PC-3 (cell line): ENCODE results near the gene SIVA1. TPM values are rescaled to one million over a fixed set of nuclear protein-coding genes. Genes with fewer than 3 reads are reported as not detected.

Source experiments
- ATAC-seq: fragments of 200-7000 bp; cut with Tn5 transposase; 2 replicates; pipeline ENCODE4 v1.9.1; 2020; ENCODE audit warnings: mild to moderate bottlenecking, moderate library complexity
- BruUV-seq: library from RNA; stranded (reverse); fragments of 400-500 nt; replicated peaks from 2 replicates; lab custom pipeline; 2021; lab: Mats Ljungman, UMichigan
- CTCF ChIA-PET: fragments of 300-600 bp; sonication (Branson Sonifier 250); formaldehyde crosslinking; loops from one replicate; lab custom pipeline; 2022; ENCODE audit warnings: antibody characterized with exemption; lab: Charles Lee
- POLR2A ChIA-PET: fragments of 300-600 bp; sonication (Branson Sonifier 250); formaldehyde crosslinking; loops from one replicate; lab custom pipeline; 2022; ENCODE audit warnings: antibody characterized with exemption; ENCODE audit not compliant: unreplicated experiment; lab: Charles Lee
- DNase-seq: peaks from one replicate; pipeline ENCODE4 v3.0.0-alpha.2; 2015
- H2AFZ ChIP-seq: fragments of 300-600 bp; sonication (generic); 2 replicates; pipeline ENCODE4 v1.6.0; 2016; ENCODE audit warnings: antibody characterized with exemption, low read length
- H3F3A ChIP-seq: fragments of 300-600 bp; sonication (generic); one replicate; pipeline ENCODE4 v1.6.0; 2017; ENCODE audit warnings: antibody characterized with exemption, low read length, control low read depth, mild to moderate bottlenecking; ENCODE audit not compliant: unreplicated experiment
- H3K27ac ChIP-seq: fragments of 300-600 bp; sonication (generic); 2 replicates; pipeline ENCODE4 v1.5.1; 2016; ENCODE audit warnings: mild to moderate bottlenecking, low read length
- H3K27me3 ChIP-seq: fragments of 300-600 bp; sonication (generic); 2 replicates; pipeline ENCODE4 v1.6.1; 2016; ENCODE audit warnings: low read length, mixed read lengths
- H3K36me3 ChIP-seq: fragments of 300-600 bp; sonication (generic); 2 replicates; pipeline ENCODE4 v1.6.1; 2016; ENCODE audit warnings: low read depth, mixed run types, low read length, mixed read lengths
- H3K4me1 ChIP-seq: fragments of 300-600 bp; sonication (generic); 2 replicates; pipeline ENCODE4 v1.5.1; 2016; ENCODE audit warnings: low read length; ENCODE audit not compliant: insufficient read depth
- H3K4me2 ChIP-seq: fragments of 300-600 bp; sonication (generic); 2 replicates; pipeline ENCODE4 v1.6.0; 2016; ENCODE audit warnings: low read length
- H3K4me3 ChIP-seq: fragments of 300-600 bp; sonication (generic); 2 replicates; pipeline ENCODE4 v1.5.1; 2016; ENCODE audit warnings: mild to moderate bottlenecking, low read length, mixed read lengths
- H3K79me2 ChIP-seq: fragments of 300-600 bp; sonication (generic); 2 replicates; pipeline ENCODE4 v1.6.1; 2017; ENCODE audit warnings: low read length, mixed read lengths
- H3K9ac ChIP-seq: fragments of 300-600 bp; sonication (generic); 2 replicates; pipeline ENCODE4 v1.6.0; 2016; ENCODE audit warnings: mild to moderate bottlenecking, low read length
- H3K9me2 ChIP-seq: fragments of 300-600 bp; sonication (generic); replicated peaks from 2 replicates; pipeline ENCODE4 v1.6.1; 2016; ENCODE audit warnings: mixed run types, low read length, mixed read lengths
- H3K9me3 ChIP-seq: fragments of 300-600 bp; sonication (generic); 2 replicates; pipeline ENCODE4 v1.6.1; 2016; ENCODE audit warnings: low read length, mixed read lengths
- H4K20me1 ChIP-seq: fragments of 300-600 bp; sonication (generic); 2 replicates; pipeline ENCODE4 v1.6.1; 2016; ENCODE audit warnings: low read length, mixed read lengths
- CTCF ChIP-seq: fragments of 300-600 bp; sonication (generic); conservative IDR thresholded peaks from 2 replicates; pipeline ENCODE4 v1.5.1; 2017; ENCODE audit warnings: antibody characterized with exemption, low read depth, mild to moderate bottlenecking, low read length
- EZH2 ChIP-seq: fragments of 300-600 bp; sonication (generic); IDR thresholded peaks from one replicate; pipeline ENCODE4 v1.6.1; 2017; ENCODE audit warnings: antibody characterized with exemption, mild to moderate bottlenecking, low read length; ENCODE audit not compliant: unreplicated experiment
- EZH2phosphoT487 ChIP-seq: fragments of 300-600 bp; sonication (generic); IDR thresholded peaks from 2 replicates; pipeline ENCODE4 v1.6.1; 2018; ENCODE audit warnings: mild to moderate bottlenecking, antibody characterized with exemption, low read length, borderline replicate concordance
- intact Hi-C: fragments of 100-400 bp; cut with micrococcal nuclease; formaldehyde crosslinking; loops from 2 replicates; pipeline ENCODE4 v1.9.0; 2023
- total RNA-seq: library from RNA; depleted of rRNA; stranded (reverse); fragments of >200 nt; gene quantifications from 2 replicates; pipeline ENCODE4 v1.2.3, GENCODE V29; 2014

The SIVA1 gene
- total RNA-seq, 1 experiment from 2014 or later = 375 TPM

DNA sequence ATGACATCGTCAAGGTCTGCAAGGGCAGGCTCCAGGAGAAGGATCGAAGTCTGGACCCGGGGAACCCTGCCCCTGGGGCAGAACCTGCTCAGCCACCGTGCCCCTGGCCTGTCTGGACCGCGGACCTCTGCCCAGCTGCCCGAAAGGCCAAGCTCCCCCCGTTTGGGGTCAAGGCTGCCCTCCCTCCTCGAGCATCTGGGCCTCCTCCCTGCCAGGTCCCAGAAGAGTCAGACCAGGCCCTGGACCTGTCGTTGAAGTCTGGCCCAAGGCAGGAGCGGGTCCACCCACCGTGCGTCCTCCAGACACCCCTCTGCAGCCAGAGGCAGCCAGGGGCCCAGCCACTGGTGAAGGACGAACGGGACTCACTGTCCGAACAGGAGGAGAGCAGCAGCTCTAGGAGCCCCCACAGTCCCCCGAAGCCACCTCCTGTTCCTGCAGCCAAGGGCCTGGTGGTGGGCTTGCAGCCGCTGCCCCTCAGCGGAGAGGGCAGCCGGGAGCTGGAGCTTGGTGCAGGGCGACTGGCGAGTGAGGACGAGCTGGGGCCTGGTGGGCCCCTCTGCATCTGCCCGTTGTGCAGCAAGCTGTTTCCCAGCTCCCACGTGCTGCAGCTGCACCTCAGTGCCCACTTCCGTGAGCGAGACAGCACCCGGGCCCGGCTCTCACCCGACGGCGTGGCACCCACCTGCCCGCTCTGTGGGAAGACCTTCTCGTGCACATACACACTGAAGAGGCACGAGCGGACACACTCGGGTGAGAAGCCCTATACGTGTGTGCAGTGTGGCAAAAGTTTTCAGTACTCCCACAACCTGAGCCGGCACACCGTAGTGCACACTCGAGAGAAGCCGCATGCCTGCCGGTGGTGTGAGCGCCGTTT lies 48.8 kb downstream of the SIVA1 start:
- CTCF ChIA-PET = interaction anchor here (0.6 to 1.5 kb wide), 2 partner anchors 33 to 232 kb away, joined by 3 to 8 read pairs; no protein-coding TSS in a partner anchor
- Histone ChIP-seq H3K4me1 (peaks cover 38% of the 10 kb centered on the region), H3K79me2 (peaks cover 18% of the 10 kb centered on the region), H3K27me3 (no peaks in the 10 kb centered on the region), H3K36me3 (no peaks in the 10 kb centered on the region), H3F3A (no peaks in the 10 kb centered on the region), H3K27ac (no peak overlapping the region), H3K4me2 (peak overlapping the region; percentile 98), H2AFZ (peak overlapping the region; percentile 69), H4K20me1 (0 out of 2 replicates have a peak, but pooled peaks cover 4% of the 10 kb centered on the region), H3K4me3 (peak overlapping the region; percentile 77), H3K9me2 (no peaks in the 10 kb centered on the region), H3K9ac (peak overlapping the region; percentile 40; the same call in 1 of the 2 replicates), H3K9me3 (no peaks in the 10 kb centered on the region)
- BruUV-seq = no TSS peak
- ATAC-seq = no peak
- DNase-seq = no peak
- POLR2A ChIA-PET = no interaction called here
- no peak for TF ChIP-seq EZH2
- no peak for TF ChIP-seq EZH2phosphoT487
- TF ChIP-seq CTCF = no peak
- intact Hi-C loops = no loop called here

GRCh38 chr14:104802394-104803184 lies 49.6 kb downstream of the SIVA1 start:
- peaks cover 38% of the 10 kb centered on the region for H3K4me1 ChIP-seq
- DNase-seq (no peak), ATAC-seq (no peak)
- no peaks in the 10 kb centered on the region for H3K9me3 ChIP-seq
- H3K36me3 ChIP-seq = no peaks in the 10 kb centered on the region
- intact Hi-C loops = no loop called here
- no peaks in the 10 kb centered on the region for H3K9me2 ChIP-seq
- BruUV-seq = TSS peak; percentile 28
- H3K79me2 ChIP-seq = peaks cover 18% of the 10 kb centered on the region
- H3K4me3 ChIP-seq = no peak overlapping the region
- ChIA-PET CTCF (interaction anchor here (1.0 kb wide), 1 partner anchor 24 kb away, joined by 13 read pairs; no protein-coding TSS in a partner anchor), POLR2A (no interaction called here)
- H3K4me2 ChIP-seq = peak overlapping the region; percentile 98
- no peak overlapping the region for H2AFZ ChIP-seq
- H4K20me1 ChIP-seq = 0 out of 2 replicates have a peak, but pooled peaks cover 4% of the 10 kb centered on the region
- H3F3A ChIP-seq = no peaks in the 10 kb centered on the region
- H3K9ac ChIP-seq = no peak overlapping the region
- no peak overlapping the region for H3K27ac ChIP-seq
- TF ChIP-seq EZH2phosphoT487 = no peak
- TF ChIP-seq EZH2 = no peak
- TF ChIP-seq CTCF = no peak
- no peaks in the 10 kb centered on the region for H3K27me3 ChIP-seq
